Epithelial cell of esophagus (primary cell): ENCODE measurements around the gene TSPY8.
"Not testable (repeated sequence)": the region's sequence is repeated elsewhere in the genome, so short reads cannot be mapped to it uniquely, and the experiment has no call there.

ENCODE experiments used
- DNase-seq: peaks from one replicate; pipeline ENCODE4 v3.0.0; 2010; ENCODE audit warnings: low read depth
- H3K4me3 ChIP-seq: 2 replicates; pipeline ENCODE4 v1.5.1; 2011; ENCODE audit warnings: mild to moderate bottlenecking, low read length, control low read depth
- TF ChIP-seq, protein P1 (sequence below): IDR thresholded peaks from 2 replicates; pipeline ENCODE4 v1.5.1; 2011; ENCODE audit warnings: low read depth, mild to moderate bottlenecking, low read length, control low read depth, inconsistent platforms; ENCODE audit not compliant: insufficient read depth; ENCODE audit errors: missing control alignments

TSPY8 gene, protein sequence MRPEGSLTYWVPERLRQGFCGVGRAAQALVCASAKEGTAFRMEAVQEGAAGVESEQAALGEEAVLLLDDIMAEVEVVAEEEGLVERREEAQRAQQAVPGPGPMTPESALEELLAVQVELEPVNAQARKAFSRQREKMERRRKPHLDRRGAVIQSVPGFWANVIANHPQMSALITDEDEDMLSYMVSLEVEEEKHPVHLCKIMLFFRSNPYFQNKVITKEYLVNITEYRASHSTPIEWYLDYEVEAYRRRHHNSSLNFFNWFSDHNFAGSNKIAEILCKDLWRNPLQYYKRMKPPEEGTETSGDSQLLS

DNA sequence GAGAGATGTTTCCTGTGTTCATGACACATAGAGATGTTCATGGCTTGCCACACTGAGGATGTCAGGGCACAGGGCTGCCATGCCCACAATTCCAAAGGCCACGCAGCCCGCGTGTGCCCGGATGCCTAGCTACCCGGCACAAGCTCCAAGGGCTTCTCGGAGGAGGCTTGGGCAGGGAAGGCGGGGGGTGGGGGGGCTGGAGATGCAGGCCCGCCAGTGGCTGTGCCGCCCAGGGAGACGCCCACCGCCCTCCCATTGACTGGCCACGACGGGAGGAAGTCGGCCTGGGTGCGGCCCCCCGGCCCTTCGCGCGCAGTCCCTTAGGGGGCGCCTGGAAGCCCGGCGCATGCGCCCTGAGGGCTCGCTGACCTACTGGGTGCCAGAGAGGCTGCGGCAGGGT is at the start of gene TSPY8:
Gene TSPY8 (plus strand): TSS at position 301 of the 400 bp plus-strand sequence. CDS start 46 bp downstream, at position 347.
- not testable (repeated sequence) for H3K4me3 ChIP-seq, DNase-seq

DNA sequence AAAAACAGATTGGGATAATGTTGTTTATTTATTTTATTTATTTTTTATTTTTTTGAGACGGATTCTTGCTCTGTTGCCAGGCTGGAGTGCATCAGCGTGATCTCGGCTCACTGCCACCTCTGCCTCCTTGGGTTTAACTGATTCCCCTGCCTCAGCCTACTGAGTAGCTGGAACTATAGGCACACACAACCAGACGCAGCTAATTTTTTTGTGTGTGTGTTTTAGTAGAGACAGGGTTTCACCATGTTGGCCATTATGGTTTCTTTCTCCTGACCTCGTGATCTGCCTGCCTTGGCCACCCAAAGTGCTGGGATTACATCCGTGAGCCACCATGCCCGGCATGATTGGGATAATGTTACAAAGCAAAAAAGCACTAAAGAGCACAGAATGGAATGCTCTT is 36.6 kb upstream of the TSPY8 start:
- H3K4me3 ChIP-seq = no peak overlapping the region
- TF ChIP-seq, protein P1, sequence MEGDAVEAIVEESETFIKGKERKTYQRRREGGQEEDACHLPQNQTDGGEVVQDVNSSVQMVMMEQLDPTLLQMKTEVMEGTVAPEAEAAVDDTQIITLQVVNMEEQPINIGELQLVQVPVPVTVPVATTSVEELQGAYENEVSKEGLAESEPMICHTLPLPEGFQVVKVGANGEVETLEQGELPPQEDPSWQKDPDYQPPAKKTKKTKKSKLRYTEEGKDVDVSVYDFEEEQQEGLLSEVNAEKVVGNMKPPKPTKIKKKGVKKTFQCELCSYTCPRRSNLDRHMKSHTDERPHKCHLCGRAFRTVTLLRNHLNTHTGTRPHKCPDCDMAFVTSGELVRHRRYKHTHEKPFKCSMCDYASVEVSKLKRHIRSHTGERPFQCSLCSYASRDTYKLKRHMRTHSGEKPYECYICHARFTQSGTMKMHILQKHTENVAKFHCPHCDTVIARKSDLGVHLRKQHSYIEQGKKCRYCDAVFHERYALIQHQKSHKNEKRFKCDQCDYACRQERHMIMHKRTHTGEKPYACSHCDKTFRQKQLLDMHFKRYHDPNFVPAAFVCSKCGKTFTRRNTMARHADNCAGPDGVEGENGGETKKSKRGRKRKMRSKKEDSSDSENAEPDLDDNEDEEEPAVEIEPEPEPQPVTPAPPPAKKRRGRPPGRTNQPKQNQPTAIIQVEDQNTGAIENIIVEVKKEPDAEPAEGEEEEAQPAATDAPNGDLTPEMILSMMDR = no peak

DNA sequence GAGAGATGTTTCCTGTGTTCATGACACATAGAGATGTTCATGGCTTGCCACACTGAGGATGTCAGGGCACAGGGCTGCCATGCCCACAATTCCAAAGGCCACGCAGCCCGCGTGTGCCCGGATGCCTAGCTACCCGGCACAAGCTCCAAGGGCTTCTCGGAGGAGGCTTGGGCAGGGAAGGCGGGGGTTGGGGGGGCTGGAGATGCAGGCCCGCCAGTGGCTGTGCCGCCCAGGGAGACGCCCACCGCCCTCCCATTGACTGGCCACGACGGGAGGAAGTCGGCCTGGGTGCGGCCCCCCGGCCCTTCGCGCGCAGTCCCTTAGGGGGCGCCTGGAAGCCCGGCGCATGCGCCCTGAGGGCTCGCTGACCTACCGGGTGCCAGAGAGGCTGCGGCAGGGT is 20.4 kb upstream of the TSPY8 start, which contains the start of gene TSPY4:
Gene TSPY4 (plus strand): TSS at position 301 of the 400 bp plus-strand sequence. CDS start 46 bp downstream, at position 347.
- not testable (repeated sequence) for H3K4me3 ChIP-seq, DNase-seq

More for the DNA sequence above, 36.6 kb upstream of the TSPY8 start:
- no peak for DNase-seq

DNA sequence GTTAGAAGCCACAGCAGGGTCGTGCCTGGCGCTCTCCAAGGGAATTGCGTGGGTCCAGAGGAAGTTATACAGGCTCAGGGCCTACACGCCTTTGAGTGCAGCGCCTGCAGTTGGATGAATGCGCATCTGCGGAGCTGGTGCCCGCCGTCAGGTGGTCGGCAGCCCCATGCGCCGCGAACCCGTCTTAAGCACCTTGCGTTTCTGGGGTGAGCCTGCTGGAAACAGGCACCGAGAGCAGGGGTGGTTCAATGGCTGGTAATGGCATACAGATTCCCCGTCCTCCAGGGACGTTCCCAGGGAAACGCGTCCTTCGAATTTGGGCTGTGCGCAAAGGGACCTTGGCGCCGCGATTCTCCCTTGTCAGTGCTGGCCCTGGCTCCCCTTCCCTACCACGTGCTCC is 38.9 kb downstream of the TSPY8 start:
- H3K4me3 ChIP-seq, DNase-seq: not testable (repeated sequence)

DNA sequence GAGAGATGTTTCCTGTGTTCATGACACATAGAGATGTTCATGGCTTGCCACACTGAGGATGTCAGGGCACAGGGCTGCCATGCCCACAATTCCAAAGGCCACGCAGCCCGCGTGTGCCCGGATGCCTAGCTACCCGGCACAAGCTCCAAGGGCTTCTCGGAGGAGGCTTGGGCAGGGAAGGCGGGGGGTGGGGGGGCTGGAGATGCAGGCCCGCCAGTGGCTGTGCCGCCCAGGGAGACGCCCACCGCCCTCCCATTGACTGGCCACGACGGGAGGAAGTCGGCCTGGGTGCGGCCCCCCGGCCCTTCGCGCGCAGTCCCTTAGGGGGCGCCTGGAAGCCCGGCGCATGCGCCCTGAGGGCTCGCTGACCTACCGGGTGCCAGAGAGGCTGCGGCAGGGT is 40.5 kb downstream of the TSPY8 start, which contains the start of gene TSPY3:
Gene TSPY3 (plus strand): TSS at position 301 of the 400 bp plus-strand sequence. CDS start 46 bp downstream, at position 347.
- DNase-seq, H3K4me3 ChIP-seq: not testable (repeated sequence)
